Hepatocyte (in vitro differentiated cells): ENCODE measurements around the gene PLEKHG4.

Experiments
- CTCF ChIP-seq: fragments of 200-600 bp; sonication (generic); IDR thresholded peaks from 2 replicates; pipeline ENCODE4 v1.5.1; 2016; ENCODE audit warnings: antibody characterized with exemption, mild to moderate bottlenecking; ENCODE audit not compliant: poor library complexity
- EZH2 ChIP-seq: fragments of 200-600 bp; sonication (generic); IDR thresholded peaks from 2 replicates; pipeline ENCODE4 v1.6.1; 2016; ENCODE audit warnings: antibody characterized with exemption, mild to moderate bottlenecking, borderline replicate concordance
- EZH2phosphoT487 ChIP-seq: fragments of 200-600 bp; sonication (generic); IDR thresholded peaks from one replicate; pipeline ENCODE4 v1.6.1; 2018; ENCODE audit warnings: antibody characterized with exemption, mild to moderate bottlenecking, low read depth, moderate library complexity; ENCODE audit not compliant: unreplicated experiment, severe bottlenecking

GRCh38 chr16:67233596-67233995 is 45.7 kb upstream of the PLEKHG4 start:
- no peak for TF ChIP-seq CTCF
- TF ChIP-seq EZH2 = no peak
- TF ChIP-seq EZH2phosphoT487 = no peak
